Stimulated activated CD8-positive, alpha-beta memory T cell treated with anti-CD3 and anti-CD28 coated beads, Interleukin-7, amount 100 ng/mL, for 24 hours (primary cell): Measurements from ENCODE around the gene MACROH2A2.

ENCODE experiments used
- DNase-seq: peaks from one replicate; pipeline ENCODE4 v3.0.0-alpha.2; 2020; ENCODE audit warnings: low read depth

The MACROH2A2 gene

GRCh38 chr10:70130878-70131559, 78.4 kb downstream of the MACROH2A2 start:
- no peak for DNase-seq

DNA sequence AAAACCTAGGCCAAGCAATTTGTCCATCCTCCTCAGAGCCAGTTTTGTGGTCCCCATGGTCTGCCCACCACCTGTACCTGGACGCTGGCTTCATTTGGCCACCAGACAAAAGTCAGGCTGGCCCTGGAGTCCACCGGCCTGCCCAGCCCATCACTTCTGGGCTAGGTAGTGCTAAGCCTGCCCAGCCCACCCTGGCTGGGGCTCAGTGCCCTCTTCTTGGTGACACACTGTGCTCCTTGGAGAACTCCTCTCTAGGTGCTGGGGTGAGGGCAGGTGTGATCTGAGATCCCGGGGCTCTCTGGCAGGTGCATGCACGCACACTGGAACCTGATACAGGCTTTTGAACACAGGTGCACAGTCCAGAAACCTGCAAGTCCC, 78.9 kb downstream of the MACROH2A2 start:
- DNase-seq, result no peak

GRCh38 chr10:70132098-70133029, 79.7 kb downstream of the MACROH2A2 start, which contains the start of gene AIFM2:
AIFM2 (minus strand) TSS chr10:70132825; CDS start chr10:70124084, 8,741 bp downstream.
- no peak for DNase-seq

GRCh38 chr10:70135046-70135445, 82.4 kb downstream of the MACROH2A2 start:
- DNase-seq, result no peak

- DNase-seq, result no peak
Measured at GRCh38 chr10:70135684-70136083, 83.0 kb downstream of the MACROH2A2 start.

- no peak for DNase-seq
Measured at GRCh38 chr10:70137135-70137534, 84.5 kb downstream of the MACROH2A2 start.

GRCh38 chr10:70137927-70138883, 85.6 kb downstream of the MACROH2A2 start:
- DNase-seq, result no peak

DNA sequence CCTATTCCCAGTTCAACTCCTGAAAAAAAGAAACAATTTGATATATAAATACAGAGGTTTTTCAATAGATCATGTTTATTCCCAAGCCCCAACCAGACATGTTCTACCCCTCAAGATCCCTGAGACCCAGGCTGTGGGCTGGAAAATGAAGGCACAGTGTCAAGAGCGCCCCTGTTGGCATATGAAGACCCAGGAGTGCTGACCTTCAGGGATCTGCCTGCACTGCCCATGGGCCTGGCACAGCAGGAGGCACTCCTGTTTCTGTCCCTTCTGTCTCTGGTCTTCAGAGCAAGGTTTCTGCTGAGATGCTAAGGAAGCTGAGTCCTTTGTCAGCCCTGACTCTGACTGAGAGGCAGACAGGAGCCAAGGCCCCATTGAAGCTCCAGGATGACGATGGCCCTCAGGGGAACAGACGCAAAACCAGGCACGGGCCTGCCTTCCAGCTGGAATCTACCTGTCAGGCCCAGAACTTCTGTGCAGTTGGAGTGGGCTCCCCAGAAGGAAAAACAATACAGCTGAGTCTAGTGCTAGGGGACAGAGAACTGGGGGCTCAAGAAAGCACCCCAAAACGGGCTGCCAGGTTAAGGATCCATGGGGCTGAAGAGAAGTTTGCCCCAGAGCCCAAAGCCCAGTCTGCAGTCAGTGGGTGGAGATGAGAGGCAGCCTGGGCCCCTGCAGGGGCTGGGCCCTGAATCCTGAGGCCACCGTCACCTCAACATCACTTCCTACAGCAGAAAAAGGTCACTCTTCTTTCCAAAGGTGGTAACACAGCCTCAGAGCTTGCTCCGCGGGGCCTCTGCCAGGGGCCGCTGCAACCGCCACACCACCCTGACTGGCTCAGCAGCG, 86.7 kb downstream of the MACROH2A2 start:
- no peak for DNase-seq

DNA sequence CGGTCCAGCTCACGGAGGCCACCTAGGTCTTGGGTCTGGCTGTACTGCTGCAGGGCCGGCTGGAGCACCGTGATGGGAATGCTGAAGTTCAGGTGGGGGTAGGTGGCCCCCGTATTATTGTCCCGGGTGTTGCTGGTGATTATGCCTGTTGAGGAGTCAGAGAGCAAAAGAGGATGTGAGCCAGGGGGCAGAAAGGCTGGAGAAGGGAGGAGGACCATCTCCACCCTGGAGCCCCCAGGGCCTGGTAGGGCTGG, 87.3 kb downstream of the MACROH2A2 start:
- no peak for DNase-seq

- DNase-seq, result no peak
Measured at GRCh38 chr10:70140297-70140696, 87.7 kb downstream of the MACROH2A2 start.

DNA sequence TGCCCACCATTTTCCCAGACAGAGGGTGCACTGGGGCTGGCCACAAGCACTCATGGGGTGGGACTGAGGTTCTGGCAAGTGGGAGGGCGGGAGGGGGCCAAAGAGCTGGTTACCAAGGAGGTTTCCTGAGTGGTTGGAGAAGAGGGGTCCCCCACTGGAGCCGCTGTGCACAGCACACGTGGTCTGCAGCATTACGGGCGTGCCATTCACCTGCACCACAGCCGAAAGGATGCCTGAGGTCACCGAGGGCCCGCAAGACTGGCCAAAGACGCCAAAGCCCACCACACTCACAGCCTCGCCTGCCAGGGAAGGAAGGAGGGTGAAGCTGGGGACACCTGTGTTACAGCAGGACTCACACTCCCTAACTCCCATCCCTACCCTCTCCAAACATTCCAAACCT, 89.9 kb downstream of the MACROH2A2 start:
- DNase-seq, result no peak

DNA sequence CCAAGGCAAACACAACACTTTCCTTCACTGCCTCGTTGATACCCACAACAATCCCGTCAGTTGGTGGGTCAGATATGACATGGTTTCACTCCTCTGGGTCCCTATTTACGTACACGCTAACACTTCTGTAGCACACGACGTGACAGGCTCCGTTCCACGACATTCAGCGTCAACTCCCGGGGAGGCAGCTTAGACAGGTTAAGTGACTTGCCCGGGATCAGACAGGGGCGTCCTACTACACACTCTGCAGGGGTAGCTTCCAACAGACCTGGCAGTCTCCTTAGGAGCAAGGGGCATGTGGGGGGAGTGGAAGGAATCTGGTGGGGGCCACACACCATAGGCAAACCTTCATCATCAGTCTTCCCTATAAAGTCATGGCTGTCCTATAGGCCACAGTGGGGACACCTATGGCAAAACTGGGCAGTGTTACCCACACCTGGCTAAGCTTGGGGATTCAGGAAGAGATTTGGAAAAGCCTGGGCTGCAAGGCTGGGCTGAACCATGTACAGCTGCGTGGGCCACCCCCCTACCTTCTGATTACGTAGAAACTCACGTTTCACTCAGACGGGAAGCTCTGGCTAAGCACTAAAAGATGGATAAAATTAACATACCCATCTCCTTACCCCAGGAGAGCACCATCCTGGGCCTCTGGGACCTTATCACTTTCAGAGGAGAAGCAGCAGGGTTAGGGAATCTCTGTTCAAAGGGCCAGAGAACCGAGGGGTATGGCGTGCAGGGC, 91.9 kb downstream of the MACROH2A2 start:
- DNase-seq, result no peak

DNA sequence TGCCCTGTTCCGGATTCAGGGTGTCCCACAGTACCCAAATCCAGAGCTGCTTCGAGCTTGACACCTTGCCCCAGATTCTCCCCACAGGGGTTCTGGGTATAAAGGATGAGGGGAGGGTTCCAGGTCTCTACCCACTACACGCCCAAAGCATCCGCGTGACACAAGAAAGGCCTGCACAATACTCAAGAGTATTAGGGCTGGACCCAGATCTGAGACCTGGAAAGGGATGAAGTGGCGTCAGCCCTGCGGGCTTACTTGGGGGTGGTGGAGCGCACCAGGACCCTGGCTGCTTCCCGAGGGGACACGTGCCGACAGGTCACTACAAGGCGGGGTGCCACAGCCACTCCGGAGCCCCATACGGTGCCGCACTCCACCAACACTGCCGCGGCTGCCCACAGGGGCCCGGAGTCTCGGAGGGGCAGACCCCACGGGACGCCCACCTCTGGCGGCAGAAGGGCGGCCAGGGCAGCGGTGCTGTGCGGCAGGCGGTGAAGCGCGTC, 92.6 kb downstream of the MACROH2A2 start:
- DNase-seq, result no peak

DNA sequence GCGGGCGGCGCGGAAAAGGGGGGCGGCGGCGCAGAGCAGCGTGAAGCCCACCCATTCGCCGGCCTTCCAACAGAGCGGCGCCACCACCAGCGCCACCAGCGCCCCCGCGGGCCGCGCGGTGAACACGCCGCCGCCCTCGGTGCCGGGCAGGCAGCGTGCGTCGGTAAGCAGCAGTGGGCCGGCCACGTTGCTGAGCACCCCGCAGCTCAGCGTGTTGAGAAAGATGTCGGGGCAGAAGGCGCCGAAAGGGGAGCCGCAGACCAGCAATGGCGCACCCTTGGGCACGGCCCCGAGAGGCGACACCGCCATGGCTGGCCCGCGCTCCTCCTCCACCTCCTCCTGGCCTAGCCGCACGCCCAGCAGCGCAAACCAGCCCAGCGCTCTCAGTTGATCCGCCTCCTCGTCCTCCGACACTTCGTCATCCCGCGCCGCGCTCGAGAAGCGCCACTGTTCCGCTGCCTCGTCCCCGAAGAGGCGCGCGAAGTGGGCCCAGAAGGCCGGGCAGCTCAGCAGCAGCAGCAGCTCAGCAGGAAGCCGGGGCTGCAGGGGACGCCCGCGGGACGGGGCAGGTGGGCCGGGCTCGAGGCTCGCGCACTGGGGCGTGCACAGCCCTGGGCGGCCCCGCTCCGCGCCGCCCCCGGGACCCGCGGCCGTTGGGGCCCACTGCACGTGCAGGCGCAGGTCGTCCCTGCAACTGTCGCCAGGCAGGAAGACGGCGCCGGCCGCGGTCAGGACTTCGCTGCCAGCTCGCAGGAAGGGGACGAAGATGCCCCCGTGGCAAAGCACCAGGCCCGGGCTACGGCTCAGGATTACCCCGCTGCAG, 93.2 kb downstream of the MACROH2A2 start:
- peak; percentile 37 for DNase-seq

DNA sequence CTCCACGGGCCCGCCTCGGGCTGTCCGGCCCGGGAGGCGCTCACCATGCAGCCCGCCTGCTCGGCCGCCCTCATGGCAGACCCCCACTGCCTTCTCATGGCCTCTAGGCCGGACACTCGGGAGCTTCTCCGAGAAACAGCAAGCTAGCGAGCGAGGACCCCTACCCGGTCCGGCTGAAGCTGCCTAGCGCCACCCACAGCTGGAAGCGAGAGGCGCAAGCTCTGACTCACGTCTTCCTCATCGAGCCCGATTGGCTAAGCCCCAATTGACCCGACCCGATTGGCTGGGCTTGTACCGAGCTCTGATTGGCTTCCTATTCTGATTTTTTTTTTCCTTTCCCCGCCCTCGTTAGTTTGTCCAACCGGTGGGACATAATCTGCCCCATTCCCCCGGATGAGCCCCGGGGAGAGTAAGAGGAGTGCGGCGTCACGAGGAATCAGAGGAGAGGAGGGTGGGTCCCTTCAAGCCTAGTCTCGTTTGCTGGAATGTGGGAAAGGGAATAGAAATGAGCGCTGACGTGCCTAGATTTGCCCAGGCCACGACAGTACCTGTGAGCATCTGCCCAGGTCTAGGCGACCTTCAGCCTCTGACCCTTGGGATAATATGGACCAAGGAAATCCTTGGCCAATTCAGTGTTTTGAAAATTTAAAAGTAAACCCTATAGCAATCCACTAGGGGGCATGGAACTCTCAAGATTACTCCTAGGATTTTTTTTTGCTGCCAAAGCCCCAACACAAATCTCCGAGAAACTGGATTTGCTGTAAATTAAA, 94.0 kb downstream of the MACROH2A2 start, which contains the start of gene TYSND1:
Gene TYSND1 (minus strand): TSS at position 212 of the 770 bp plus-strand sequence. CDS start 114 bp downstream, at position 98.
- DNase-seq, result peak; percentile 82

DNA sequence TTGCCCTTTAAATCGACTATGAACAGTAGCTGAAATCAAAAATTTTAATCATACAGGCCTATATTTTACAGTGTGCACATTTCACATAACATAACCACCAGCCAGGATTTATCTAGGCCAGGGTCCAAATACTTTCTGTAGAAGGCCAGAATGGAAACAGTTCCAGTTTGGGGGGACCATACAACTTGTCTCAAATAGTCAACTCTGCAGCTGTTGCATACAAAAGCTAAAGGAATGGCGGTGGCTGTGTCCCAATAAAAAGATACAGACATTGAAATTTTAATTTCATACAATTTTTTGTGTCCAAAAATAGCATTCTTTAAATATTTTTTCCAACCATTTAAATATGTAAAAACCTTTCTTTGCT, 94.6 kb downstream of the MACROH2A2 start:
- no peak for DNase-seq

DNA sequence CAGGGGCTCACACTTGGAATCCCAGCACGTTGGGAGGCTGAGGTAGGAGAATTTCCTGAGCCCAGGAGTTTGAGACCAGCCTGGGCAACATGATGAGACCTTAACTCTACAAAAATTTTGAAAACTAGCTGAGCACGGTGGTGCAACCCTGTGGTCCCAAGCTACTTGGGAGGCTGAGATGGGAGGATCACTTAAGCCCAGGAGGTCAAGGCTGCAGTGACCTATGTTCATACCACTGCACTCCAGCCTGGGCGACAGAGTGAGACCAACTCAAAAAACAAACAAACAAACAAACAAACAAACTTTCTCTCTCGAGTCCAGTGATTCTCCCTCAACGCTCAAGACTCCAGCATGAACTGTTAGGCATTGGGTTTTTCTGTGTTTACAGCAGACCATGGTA, 95.9 kb downstream of the MACROH2A2 start:
- DNase-seq, result no peak

GRCh38 chr10:70155255-70155838, 102.7 kb downstream of the MACROH2A2 start:
- DNase-seq, result no peak
